GM12878 (cell line): Measurements from ENCODE around the gene MYBBP1A. TPM values are rescaled to one million over a fixed set of nuclear protein-coding genes. Genes with fewer than 3 reads are reported as not detected.

ENCODE experiments used
- ATAC-seq: fragments of 200-7000 bp; cut with Tn5 transposase; 3 replicates; pipeline ENCODE4 v1.9.1; 2020; ENCODE audit warnings: mild to moderate bottlenecking, moderate library complexity
- BruUV-seq: library from RNA; stranded (reverse); fragments of 400-500 nt; replicated peaks from 2 replicates; lab custom pipeline; 2021; lab: Mats Ljungman, UMichigan
- CTCF ChIA-PET: fragments of 300-600 bp; sonication (Branson Sonifier 250); formaldehyde crosslinking; extraction: SDS; loops from one replicate; lab custom pipeline; 2021; ENCODE audit warnings: inconsistent platforms; lab: Yijun Ruan, JAX
- POLR2A ChIA-PET: fragments of 350-600 bp; formaldehyde crosslinking; extraction: SDS; loops from one replicate; lab custom pipeline; 2021; ENCODE audit warnings: inconsistent platforms; lab: Charles Lee
- RAD21 ChIA-PET: fragments of 300-600 bp; sonication (Branson Sonifier 250); formaldehyde crosslinking; loops from one replicate; lab custom pipeline; 2023; ENCODE audit warnings: antibody characterized with exemption; ENCODE audit not compliant: unreplicated experiment; lab: Charles Lee
- SMC1A ChIA-PET: fragments of 300-600 bp; sonication (Branson Sonifier 250); formaldehyde crosslinking; loops from one replicate; lab custom pipeline; 2023; ENCODE audit not compliant: unreplicated experiment, uncharacterized antibody; lab: Charles Lee
- DNase-seq: peaks from one replicate; pipeline ENCODE4 v3.0.0-alpha.2; 2011; ENCODE audit warnings: low read depth, low spot score
- FAIRE-seq: peaks from 3 replicates; lab custom pipeline; 2011; peaks lifted over from hg19 to GRCh38; lab: Jason Lieb, UNC
- H2AFZ ChIP-seq: 2 replicates; pipeline ENCODE4 v1.6.0; 2011; ENCODE audit warnings: low read depth, low read length, control low read depth; ENCODE audit not compliant: control insufficient read depth
- H3K27ac ChIP-seq: 2 replicates; pipeline ENCODE4 v1.5.1; 2011; ENCODE audit warnings: control low read depth; ENCODE audit not compliant: control insufficient read depth, insufficient read depth
- H3K27me3 ChIP-seq, 2 experiments: replicated peaks in 1 of 2; 2 replicates each; pipeline versions ENCODE4 v1.6.0 to v1.6.1; 2011; ENCODE audit warnings: low read length in 1 of 2; ENCODE audit not compliant: control insufficient read depth in 2 of 2, insufficient read depth in 2 of 2
- H3K36me3 ChIP-seq, 2 experiments: 2 replicates each; pipeline ENCODE4 v1.5.1; 2011; ENCODE audit warnings: low read length in 1 of 2; ENCODE audit not compliant: control insufficient read depth in 2 of 2, insufficient read depth in 2 of 2
- H3K4me1 ChIP-seq: 2 replicates; pipeline ENCODE4 v1.6.1; 2011; ENCODE audit warnings: mild to moderate bottlenecking, low read length, moderate library complexity, mixed read lengths; ENCODE audit not compliant: control insufficient read depth, insufficient read depth
- H3K4me2 ChIP-seq: 2 replicates; pipeline ENCODE4 v1.6.0; 2011; ENCODE audit warnings: control low read depth; ENCODE audit not compliant: control insufficient read depth, insufficient read depth
- H3K4me3 ChIP-seq: fragments of 200-600 bp; sonication (generic); 2 replicates; pipeline ENCODE4 v1.5.1; 2016
- H3K79me2 ChIP-seq: 2 replicates; pipeline ENCODE4 v1.6.0; 2011; ENCODE audit warnings: low read length; ENCODE audit not compliant: control insufficient read depth, insufficient read depth
- H3K9ac ChIP-seq: 2 replicates; pipeline ENCODE4 v1.8.0; 2011; ENCODE audit warnings: low read length, control low read depth, mixed read lengths; ENCODE audit not compliant: control insufficient read depth, insufficient read depth
- H3K9me3 ChIP-seq: replicated peaks from 3 replicates; pipeline ENCODE4 v1.5.1; 2011; ENCODE audit warnings: mild to moderate bottlenecking, low read length; ENCODE audit not compliant: control insufficient read depth, insufficient read depth
- H4K20me1 ChIP-seq: 2 replicates; pipeline ENCODE4 v1.6.0; 2011; ENCODE audit not compliant: control insufficient read depth, insufficient read depth
- BRCA1 ChIP-seq: IDR thresholded peaks from 2 replicates; pipeline ENCODE4 v1.6.1; 2011; ENCODE audit warnings: low read depth, low read length, improper control_type of control experiment
- EED ChIP-seq: sonication (generic); IDR thresholded peaks from 2 replicates; pipeline ENCODE4 v1.6.1; 2016; ENCODE audit warnings: antibody characterized with exemption, low read depth
- ESRRA ChIP-seq: IDR thresholded peaks from 2 replicates; pipeline ENCODE4 v1.6.1; 2012; ENCODE audit warnings: mild to moderate bottlenecking, low read length, improper control_type of control experiment
- KDM1A ChIP-seq: fragments of 200-600 bp; sonication (generic); IDR thresholded peaks from 2 replicates; pipeline ENCODE4 v1.6.1; 2016; ENCODE audit warnings: borderline replicate concordance
- KLF5 ChIP-seq: fragments of 450-650 bp; IDR thresholded peaks from 2 replicates; pipeline ENCODE4 v1.6.1; 2014; ENCODE audit warnings: mild to moderate bottlenecking; ENCODE audit not compliant: partially characterized antibody
- MTA2 ChIP-seq: fragments of 450-650 bp; IDR thresholded peaks from 2 replicates; pipeline ENCODE4 v1.6.1; 2016; ENCODE audit warnings: low read depth, mild to moderate bottlenecking, moderate library complexity
- NFXL1 ChIP-seq: fragments of 450-650 bp; IDR thresholded peaks from 2 replicates; pipeline ENCODE4 v1.6.1; 2017; ENCODE audit warnings: antibody characterized with exemption, mild to moderate bottlenecking, borderline replicate concordance
- NR2C2 ChIP-seq: IDR thresholded peaks from 2 replicates; pipeline ENCODE4 v1.6.1; 2011; ENCODE audit warnings: borderline replicate concordance, low read depth; ENCODE audit not compliant: control insufficient read depth, insufficient read length
- POLR2AphosphoS2 ChIP-seq: IDR thresholded peaks from 2 replicates; pipeline ENCODE4 v1.6.1; 2011; ENCODE audit warnings: low read depth, mild to moderate bottlenecking, low read length, improper control_type of control experiment, moderate library complexity
- SPI1 ChIP-seq: IDR thresholded peaks from 2 replicates; pipeline ENCODE4 v1.6.1; 2011; ENCODE audit warnings: low read depth, mild to moderate bottlenecking, low read length, moderate library complexity, borderline replicate concordance; ENCODE audit not compliant: insufficient read depth
- TCF7 ChIP-seq: IDR thresholded peaks from 2 replicates; pipeline ENCODE4 v1.6.1; 2014; ENCODE audit warnings: antibody characterized with exemption, borderline replicate concordance
- WRNIP1 ChIP-seq: IDR thresholded peaks from 2 replicates; pipeline ENCODE4 v1.6.1; 2011; ENCODE audit warnings: low read depth, low read length, improper control_type of control experiment, borderline replicate concordance
- ZNF622 ChIP-seq: fragments of 450-650 bp; IDR thresholded peaks from 2 replicates; pipeline ENCODE4 v1.6.1; 2017; ENCODE audit warnings: mild to moderate bottlenecking, inconsistent platforms
- WGBS: methylation state at CpG from one replicate; pipeline ENCODE4 v1.1.6; 2016; ENCODE audit warnings: low lambda C conversion rate; ENCODE audit not compliant: insufficient replicate concordance, insufficient coverage; ENCODE audit errors: missing lambda C conversion rate; 5-methylcytosine and 5-hydroxymethylcytosine counted together
- in situ Hi-C: fragments of 300-500 bp; cut with MboI; formaldehyde crosslinking; loops from 9 replicates; pipeline ENCODE4 v1.14.3; 2018; ENCODE audit warnings: mixed read lengths
- intact Hi-C: fragments of 100-400 bp; cut with micrococcal nuclease; formaldehyde crosslinking; loops from one replicate; pipeline ENCODE4 v1.14.2; 2022; ENCODE audit not compliant: unreplicated experiment
- polyA plus RNA-seq, 11 experiments: library from polyadenylated mRNA; depleted of rRNA in 4 of 11; unstranded in 6 of 11; stranded (reverse) in 5 of 11; fragments of >200 nt; fragmentation: Nextera tagmentation in 4 of 11; fragmentation: Illumina TruSeq in 1 of 11; extraction: Ambion mirVana in 4 of 11; extraction: Trizol in 1 of 11; gene quantifications; 1 replicate in 1 of 11; 2 replicates in 10 of 11; pipeline versions ENCODE4 v1.2.1 to v1.2.3, GENCODE V29; 2011 to 2016; ENCODE audit warnings: inconsistent platforms in 2 of 11, missing spikeins in 2 of 11, low read depth in 1 of 11
- total RNA-seq, 4 experiments: library from RNA; depleted of rRNA in 3 of 4; stranded (reverse); fragments of >200 nt in 3 of 4; fragmentation: Illumina TruSeq in 1 of 4; extraction: Trizol in 1 of 4; gene quantifications; 2 replicates each; pipeline versions ENCODE4 v1.2.1 to v1.2.3, GENCODE V29; 2013 to 2021
- TF ChIP-seq, protein P1 (sequence below): fragments of 450-650 bp; formaldehyde crosslinking; IDR thresholded peaks from 2 replicates; pipeline ENCODE4 v1.4.0; 2022; ENCODE audit warnings: mild to moderate bottlenecking, moderate library complexity
- TF ChIP-seq, protein P2 (sequence below): fragments of 150-350 bp; IDR thresholded peaks from 2 replicates; pipeline ENCODE4 v1.6.1; 2014; ENCODE audit warnings: mild to moderate bottlenecking, low read depth, low read length
- TF ChIP-seq, protein P3 (sequence below): IDR thresholded peaks from 2 replicates; pipeline ENCODE4 v1.6.1; 2012; ENCODE audit warnings: low read depth, low read length, improper control_type of control experiment
- TF ChIP-seq, protein P4 (sequence below): fragments of 450-650 bp; IDR thresholded peaks from 2 replicates; pipeline ENCODE4 v1.6.1; 2018; ENCODE audit warnings: mild to moderate bottlenecking, low read depth, moderate library complexity; ENCODE audit not compliant: partially characterized antibody

The MYBBP1A gene
- total and polyA plus RNA-seq, 10 of the 15 experiments (the other 5 are each of a cell fraction or from before 2014, with no cell fraction given) = 2.5 to 121 (median 71.6) TPM

DNA sequence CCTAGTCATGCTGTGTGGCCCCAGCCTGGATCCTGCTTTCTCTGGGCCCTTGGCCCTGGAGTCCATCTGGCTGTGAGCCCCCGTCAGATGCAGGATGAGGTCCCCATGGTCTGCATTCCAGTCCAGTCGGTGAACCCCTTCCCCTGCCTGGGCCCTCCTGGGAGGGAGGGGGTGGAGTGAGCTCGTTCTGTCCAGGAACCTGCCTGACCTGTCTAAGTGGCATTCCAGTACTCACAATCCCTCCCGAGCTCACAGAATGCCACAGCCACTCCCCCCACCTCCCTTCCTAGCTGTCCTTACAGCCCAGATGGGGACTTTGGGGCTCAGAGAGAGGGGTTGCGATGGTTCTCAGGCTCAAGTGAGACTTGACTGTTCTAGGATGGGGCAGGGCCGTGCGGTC lies 41.0 kb downstream of the MYBBP1A start:
- Histone ChIP-seq H3K9ac (no peak overlapping the region), H3K27me3 (no peaks in the 10 kb centered on the region), H2AFZ (no peak overlapping the region), H3K4me2 (no peak overlapping the region), H3K9me3 (no peaks in the 10 kb centered on the region; the same call in 2 of the 3 replicates), H3K4me1 (peaks cover 12% of the 10 kb centered on the region), H4K20me1 (no peaks in the 10 kb centered on the region), H3K36me3 (no peaks in the 10 kb centered on the region), H3K27ac (no peak overlapping the region), H3K4me3 (no peak overlapping the region), H3K79me2 (no peaks in the 10 kb centered on the region)
- no peak for DNase-seq
- POLR2A ChIA-PET = no interaction called here
- intact Hi-C loops = no loop called here
- no TSS peak for BruUV-seq
- CTCF ChIA-PET = no interaction called here
- SMC1A ChIA-PET = interaction anchor here (1.3 kb wide), 1 partner anchor 93 kb away, joined by 3 read pairs; no protein-coding TSS in a partner anchor
- WGBS = 27% methylated on average over 7 of the region's 7 CpGs
- ATAC-seq = no peak
- RAD21 ChIA-PET = no interaction called here
- no peak for FAIRE-seq
- in situ Hi-C loops = no loop called here
- TF ChIP-seq KLF5 (no peak), TCF7 (no peak), SPI1 (no peak), NFXL1 (no peak), POLR2AphosphoS2 (no peak), KDM1A (no peak), MTA2 (no peak), EED (no peak), ESRRA (no peak), NR2C2 (no peak), WRNIP1 (no peak), ZNF622 (no peak), BRCA1 (no peak)
- TF ChIP-seq, protein P1, sequence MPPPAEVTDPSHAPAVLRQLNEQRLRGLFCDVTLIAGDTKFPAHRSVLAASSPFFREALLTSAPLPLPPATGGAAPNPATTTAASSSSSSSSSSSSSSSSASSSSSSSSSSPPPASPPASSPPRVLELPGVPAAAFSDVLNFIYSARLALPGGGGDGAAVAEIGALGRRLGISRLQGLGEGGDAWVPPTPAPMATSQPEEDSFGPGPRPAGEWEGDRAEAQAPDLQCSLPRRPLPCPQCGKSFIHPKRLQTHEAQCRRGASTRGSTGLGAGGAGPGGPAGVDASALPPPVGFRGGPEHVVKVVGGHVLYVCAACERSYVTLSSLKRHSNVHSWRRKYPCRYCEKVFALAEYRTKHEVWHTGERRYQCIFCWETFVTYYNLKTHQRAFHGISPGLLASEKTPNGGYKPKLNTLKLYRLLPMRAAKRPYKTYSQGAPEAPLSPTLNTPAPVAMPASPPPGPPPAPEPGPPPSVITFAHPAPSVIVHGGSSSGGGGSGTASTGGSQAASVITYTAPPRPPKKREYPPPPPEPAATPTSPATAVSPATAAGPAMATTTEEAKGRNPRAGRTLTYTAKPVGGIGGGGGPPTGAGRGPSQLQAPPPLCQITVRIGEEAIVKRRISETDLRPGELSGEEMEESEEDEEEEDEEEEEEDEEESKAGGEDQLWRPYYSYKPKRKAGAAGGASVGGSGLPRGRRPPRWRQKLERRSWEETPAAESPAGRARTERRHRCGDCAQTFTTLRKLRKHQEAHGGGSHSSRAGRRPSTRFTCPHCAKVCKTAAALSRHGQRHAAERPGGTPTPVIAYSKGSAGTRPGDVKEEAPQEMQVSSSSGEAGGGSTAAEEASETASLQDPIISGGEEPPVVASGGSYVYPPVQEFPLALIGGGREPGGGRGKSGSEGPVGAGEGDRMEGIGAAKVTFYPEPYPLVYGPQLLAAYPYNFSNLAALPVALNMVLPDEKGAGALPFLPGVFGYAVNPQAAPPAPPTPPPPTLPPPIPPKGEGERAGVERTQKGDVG (CRISPR knock-in tag) = no peak
- TF ChIP-seq, protein P2, sequence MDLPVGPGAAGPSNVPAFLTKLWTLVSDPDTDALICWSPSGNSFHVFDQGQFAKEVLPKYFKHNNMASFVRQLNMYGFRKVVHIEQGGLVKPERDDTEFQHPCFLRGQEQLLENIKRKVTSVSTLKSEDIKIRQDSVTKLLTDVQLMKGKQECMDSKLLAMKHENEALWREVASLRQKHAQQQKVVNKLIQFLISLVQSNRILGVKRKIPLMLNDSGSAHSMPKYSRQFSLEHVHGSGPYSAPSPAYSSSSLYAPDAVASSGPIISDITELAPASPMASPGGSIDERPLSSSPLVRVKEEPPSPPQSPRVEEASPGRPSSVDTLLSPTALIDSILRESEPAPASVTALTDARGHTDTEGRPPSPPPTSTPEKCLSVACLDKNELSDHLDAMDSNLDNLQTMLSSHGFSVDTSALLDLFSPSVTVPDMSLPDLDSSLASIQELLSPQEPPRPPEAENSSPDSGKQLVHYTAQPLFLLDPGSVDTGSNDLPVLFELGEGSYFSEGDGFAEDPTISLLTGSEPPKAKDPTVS = no peak
- TF ChIP-seq, protein P3, sequence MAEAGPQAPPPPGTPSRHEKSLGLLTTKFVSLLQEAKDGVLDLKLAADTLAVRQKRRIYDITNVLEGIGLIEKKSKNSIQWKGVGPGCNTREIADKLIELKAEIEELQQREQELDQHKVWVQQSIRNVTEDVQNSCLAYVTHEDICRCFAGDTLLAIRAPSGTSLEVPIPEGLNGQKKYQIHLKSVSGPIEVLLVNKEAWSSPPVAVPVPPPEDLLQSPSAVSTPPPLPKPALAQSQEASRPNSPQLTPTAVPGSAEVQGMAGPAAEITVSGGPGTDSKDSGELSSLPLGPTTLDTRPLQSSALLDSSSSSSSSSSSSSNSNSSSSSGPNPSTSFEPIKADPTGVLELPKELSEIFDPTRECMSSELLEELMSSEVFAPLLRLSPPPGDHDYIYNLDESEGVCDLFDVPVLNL = no peak
- TF ChIP-seq, protein P4, sequence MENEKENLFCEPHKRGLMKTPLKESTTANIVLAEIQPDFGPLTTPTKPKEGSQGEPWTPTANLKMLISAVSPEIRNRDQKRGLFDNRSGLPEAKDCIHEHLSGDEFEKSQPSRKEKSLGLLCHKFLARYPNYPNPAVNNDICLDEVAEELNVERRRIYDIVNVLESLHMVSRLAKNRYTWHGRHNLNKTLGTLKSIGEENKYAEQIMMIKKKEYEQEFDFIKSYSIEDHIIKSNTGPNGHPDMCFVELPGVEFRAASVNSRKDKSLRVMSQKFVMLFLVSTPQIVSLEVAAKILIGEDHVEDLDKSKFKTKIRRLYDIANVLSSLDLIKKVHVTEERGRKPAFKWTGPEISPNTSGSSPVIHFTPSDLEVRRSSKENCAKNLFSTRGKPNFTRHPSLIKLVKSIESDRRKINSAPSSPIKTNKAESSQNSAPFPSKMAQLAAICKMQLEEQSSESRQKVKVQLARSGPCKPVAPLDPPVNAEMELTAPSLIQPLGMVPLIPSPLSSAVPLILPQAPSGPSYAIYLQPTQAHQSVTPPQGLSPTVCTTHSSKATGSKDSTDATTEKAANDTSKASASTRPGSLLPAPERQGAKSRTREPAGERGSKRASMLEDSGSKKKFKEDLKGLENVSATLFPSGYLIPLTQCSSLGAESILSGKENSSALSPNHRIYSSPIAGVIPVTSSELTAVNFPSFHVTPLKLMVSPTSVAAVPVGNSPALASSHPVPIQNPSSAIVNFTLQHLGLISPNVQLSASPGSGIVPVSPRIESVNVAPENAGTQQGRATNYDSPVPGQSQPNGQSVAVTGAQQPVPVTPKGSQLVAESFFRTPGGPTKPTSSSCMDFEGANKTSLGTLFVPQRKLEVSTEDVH = no peak
